PC-3 (cell line): Measurements from ENCODE around the gene TFF3. TPM values are rescaled to one million over a fixed set of nuclear protein-coding genes. Genes with fewer than 3 reads are reported as not detected.

Source experiments
- ATAC-seq: fragments of 200-7000 bp; cut with Tn5 transposase; 2 replicates; pipeline ENCODE4 v1.9.1; 2020; ENCODE audit warnings: mild to moderate bottlenecking, moderate library complexity
- BruUV-seq: library from RNA; stranded (reverse); fragments of 400-500 nt; replicated peaks from 2 replicates; lab custom pipeline; 2021; lab: Mats Ljungman, UMichigan
- CTCF ChIA-PET: fragments of 300-600 bp; sonication (Branson Sonifier 250); formaldehyde crosslinking; loops from one replicate; lab custom pipeline; 2022; ENCODE audit warnings: antibody characterized with exemption; lab: Charles Lee
- POLR2A ChIA-PET: fragments of 300-600 bp; sonication (Branson Sonifier 250); formaldehyde crosslinking; loops from one replicate; lab custom pipeline; 2022; ENCODE audit warnings: antibody characterized with exemption; ENCODE audit not compliant: unreplicated experiment; lab: Charles Lee
- DNase-seq: peaks from one replicate; pipeline ENCODE4 v3.0.0-alpha.2; 2015
- H2AFZ ChIP-seq: fragments of 300-600 bp; sonication (generic); 2 replicates; pipeline ENCODE4 v1.6.0; 2016; ENCODE audit warnings: antibody characterized with exemption, low read length
- H3F3A ChIP-seq: fragments of 300-600 bp; sonication (generic); one replicate; pipeline ENCODE4 v1.6.0; 2017; ENCODE audit warnings: antibody characterized with exemption, low read length, control low read depth, mild to moderate bottlenecking; ENCODE audit not compliant: unreplicated experiment
- H3K27ac ChIP-seq: fragments of 300-600 bp; sonication (generic); 2 replicates; pipeline ENCODE4 v1.5.1; 2016; ENCODE audit warnings: mild to moderate bottlenecking, low read length
- H3K27me3 ChIP-seq: fragments of 300-600 bp; sonication (generic); 2 replicates; pipeline ENCODE4 v1.6.1; 2016; ENCODE audit warnings: low read length, mixed read lengths
- H3K36me3 ChIP-seq: fragments of 300-600 bp; sonication (generic); 2 replicates; pipeline ENCODE4 v1.6.1; 2016; ENCODE audit warnings: low read depth, mixed run types, low read length, mixed read lengths
- H3K4me1 ChIP-seq: fragments of 300-600 bp; sonication (generic); 2 replicates; pipeline ENCODE4 v1.5.1; 2016; ENCODE audit warnings: low read length; ENCODE audit not compliant: insufficient read depth
- H3K4me2 ChIP-seq: fragments of 300-600 bp; sonication (generic); 2 replicates; pipeline ENCODE4 v1.6.0; 2016; ENCODE audit warnings: low read length
- H3K4me3 ChIP-seq: fragments of 300-600 bp; sonication (generic); 2 replicates; pipeline ENCODE4 v1.5.1; 2016; ENCODE audit warnings: mild to moderate bottlenecking, low read length, mixed read lengths
- H3K79me2 ChIP-seq: fragments of 300-600 bp; sonication (generic); 2 replicates; pipeline ENCODE4 v1.6.1; 2017; ENCODE audit warnings: low read length, mixed read lengths
- H3K9ac ChIP-seq: fragments of 300-600 bp; sonication (generic); 2 replicates; pipeline ENCODE4 v1.6.0; 2016; ENCODE audit warnings: mild to moderate bottlenecking, low read length
- H3K9me2 ChIP-seq: fragments of 300-600 bp; sonication (generic); replicated peaks from 2 replicates; pipeline ENCODE4 v1.6.1; 2016; ENCODE audit warnings: mixed run types, low read length, mixed read lengths
- H3K9me3 ChIP-seq: fragments of 300-600 bp; sonication (generic); 2 replicates; pipeline ENCODE4 v1.6.1; 2016; ENCODE audit warnings: low read length, mixed read lengths
- H4K20me1 ChIP-seq: fragments of 300-600 bp; sonication (generic); 2 replicates; pipeline ENCODE4 v1.6.1; 2016; ENCODE audit warnings: low read length, mixed read lengths
- CTCF ChIP-seq: fragments of 300-600 bp; sonication (generic); conservative IDR thresholded peaks from 2 replicates; pipeline ENCODE4 v1.5.1; 2017; ENCODE audit warnings: antibody characterized with exemption, low read depth, mild to moderate bottlenecking, low read length
- EZH2 ChIP-seq: fragments of 300-600 bp; sonication (generic); IDR thresholded peaks from one replicate; pipeline ENCODE4 v1.6.1; 2017; ENCODE audit warnings: antibody characterized with exemption, mild to moderate bottlenecking, low read length; ENCODE audit not compliant: unreplicated experiment
- EZH2phosphoT487 ChIP-seq: fragments of 300-600 bp; sonication (generic); IDR thresholded peaks from 2 replicates; pipeline ENCODE4 v1.6.1; 2018; ENCODE audit warnings: mild to moderate bottlenecking, antibody characterized with exemption, low read length, borderline replicate concordance
- intact Hi-C: fragments of 100-400 bp; cut with micrococcal nuclease; formaldehyde crosslinking; loops from 2 replicates; pipeline ENCODE4 v1.9.0; 2023
- total RNA-seq: library from RNA; depleted of rRNA; stranded (reverse); fragments of >200 nt; gene quantifications from 2 replicates; pipeline ENCODE4 v1.2.3, GENCODE V29; 2014; rRNA removed

TFF3 gene
- total RNA-seq, 1 experiment from 2014 or later: 2.8 TPM

GRCh38 chr21:42261829-42262200 lies 53.4 kb downstream of the TFF3 start:
- no peak overlapping the region for H3K27ac ChIP-seq

More at GRCh38 chr21:42261829-42262200, 53.4 kb downstream of the TFF3 start:
- Histone ChIP-seq H3K9ac (no peak overlapping the region), H2AFZ (no peak overlapping the region), H3K36me3 (no peaks in the 10 kb centered on the region), H3K4me1 (peaks cover 14% of the 10 kb centered on the region), H3K9me2 (no peaks in the 10 kb centered on the region), H3K4me2 (no peak overlapping the region), H3F3A (no peaks in the 10 kb centered on the region), H4K20me1 (no peaks in the 10 kb centered on the region), H3K27me3 (no peaks in the 10 kb centered on the region), H3K79me2 (no peaks in the 10 kb centered on the region), H3K9me3 (no peaks in the 10 kb centered on the region), H3K4me3 (no peak overlapping the region)
- BruUV-seq: no TSS peak
- CTCF ChIA-PET: no interaction called here
- no peak for TF ChIP-seq EZH2
- TF ChIP-seq CTCF: no peak
- TF ChIP-seq EZH2phosphoT487: no peak
- ATAC-seq (no peak), DNase-seq (no peak)
- POLR2A ChIA-PET: no interaction called here
- intact Hi-C loops: no loop called here

Other genes starting within 250 kb of the TFF3 start
- gene UMODL1, start 244.1 kb downstream of the TFF3 start, total RNA-seq: 0.58 TPM in 1 of 2 replicates, not detected in the other
- 0.66 and 2.0 TPM in 2 replicates for gene ABCG1, start 96.3 kb downstream of the TFF3 start, total RNA-seq
- 21.1 and 22.9 TPM in 2 replicates for gene TFF2, start 35.6 kb upstream of the TFF3 start, total RNA-seq
- gene TFF1, start 51.1 kb upstream of the TFF3 start, total RNA-seq: 99.2 and 111 TPM in 2 replicates
- not detected in 2 replicates for gene TMPRSS3, start 80.6 kb upstream of the TFF3 start, total RNA-seq
- 1.0 TPM in 1 of 2 replicates, not detected in the other for gene UBASH3A, start 88.5 kb upstream of the TFF3 start, total RNA-seq
- gene RSPH1, start 180.8 kb upstream of the TFF3 start, total RNA-seq: 0.51 and 0.98 TPM in 2 replicates
- 34.2 and 38.3 TPM in 2 replicates for gene SLC37A1, start 198.4 kb upstream of the TFF3 start, total RNA-seq